ENCODE measurements around the gene LRRIQ3.

LRRIQ3 gene

DNA sequence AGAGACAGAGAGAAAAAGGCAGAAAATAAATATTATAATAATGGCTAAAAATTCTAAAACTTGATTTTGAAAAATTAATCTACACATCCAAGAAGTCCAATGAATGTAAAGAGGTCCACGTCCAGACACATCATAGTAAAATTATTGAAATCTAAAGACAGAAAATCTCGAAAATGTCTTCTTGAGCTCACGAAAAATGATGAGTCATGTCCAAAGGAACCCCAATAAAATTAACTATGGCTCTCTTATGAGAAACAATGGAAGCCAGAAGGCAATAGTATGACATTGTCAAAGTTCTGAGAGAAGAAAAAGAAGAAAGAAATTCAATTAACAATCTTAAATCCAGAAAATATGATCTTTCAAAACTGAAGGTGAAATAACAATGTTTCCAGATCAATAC is 84.6 kb downstream of the LRRIQ3 start:
- no peak overlapping the region for H3K4me3 ChIP-seq (ENCODE audit: low read length)
- no peak for DNase-seq (ENCODE audit: low read depth)
- no peak for TF ChIP-seq CTCF (conservative IDR thresholded peaks at IDR 0.05; ENCODE audit: low read depth, low read length)

- no peak overlapping the region for H3K4me3 ChIP-seq (ENCODE audit: low read length)
- TF ChIP-seq CTCF (conservative IDR thresholded peaks at IDR 0.05; ENCODE audit: low read depth, low read length), result no peak
- DNase-seq (ENCODE audit: low read depth), result no peak
Observed at GRCh38 chr1:74107394-74107793, 90.6 kb downstream of the LRRIQ3 start.

- no peak for TF ChIP-seq CTCF (conservative IDR thresholded peaks at IDR 0.05; ENCODE audit: low read depth, low read length)
- H3K4me3 ChIP-seq (ENCODE audit: low read length), result no peak overlapping the region
- DNase-seq (ENCODE audit: low read depth), result no peak
Observed at GRCh38 chr1:74091371-74091770, 106.6 kb downstream of the LRRIQ3 start.

GRCh38 chr1:74083128-74083527 is 114.8 kb downstream of the LRRIQ3 start:
- DNase-seq (ENCODE audit: low read depth), result no peak
- no peak overlapping the region for H3K4me3 ChIP-seq (ENCODE audit: low read length)
- TF ChIP-seq CTCF (conservative IDR thresholded peaks at IDR 0.05; ENCODE audit: low read depth, low read length), result no peak

DNA sequence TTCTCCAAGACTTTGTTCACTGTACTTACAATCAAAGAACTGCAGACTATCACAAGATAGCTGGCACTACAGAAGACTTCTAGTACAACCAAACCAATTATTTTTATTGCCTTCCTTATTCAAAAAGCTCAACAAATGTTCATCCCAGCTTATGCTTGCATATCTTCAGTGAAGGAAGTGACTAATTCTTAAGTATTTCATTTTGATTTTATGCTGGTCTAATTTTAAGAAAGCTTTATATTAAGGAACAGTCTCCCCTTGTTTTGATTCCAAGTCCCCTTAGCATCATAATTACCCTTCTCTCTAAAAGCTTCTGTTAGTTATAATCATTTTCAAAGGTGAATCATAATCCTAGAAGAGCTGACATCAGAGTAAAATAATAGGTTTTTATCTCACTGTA is 132.9 kb downstream of the LRRIQ3 start:
- peak; percentile 2 for DNase-seq (ENCODE audit: low read depth)
- TF ChIP-seq CTCF (conservative IDR thresholded peaks at IDR 0.05; ENCODE audit: low read depth, low read length), result no peak

GRCh38 chr1:74057719-74058118 is 140.3 kb downstream of the LRRIQ3 start:
- no peak for DNase-seq (ENCODE audit: low read depth)
- no peak for TF ChIP-seq CTCF (conservative IDR thresholded peaks at IDR 0.05; ENCODE audit: low read depth, low read length)
- H3K4me3 ChIP-seq (ENCODE audit: low read length), result no peak overlapping the region

More for the DNA sequence above, 132.9 kb downstream of the LRRIQ3 start:
- H3K4me3 ChIP-seq (ENCODE audit: low read length), result no peak overlapping the region

DNA sequence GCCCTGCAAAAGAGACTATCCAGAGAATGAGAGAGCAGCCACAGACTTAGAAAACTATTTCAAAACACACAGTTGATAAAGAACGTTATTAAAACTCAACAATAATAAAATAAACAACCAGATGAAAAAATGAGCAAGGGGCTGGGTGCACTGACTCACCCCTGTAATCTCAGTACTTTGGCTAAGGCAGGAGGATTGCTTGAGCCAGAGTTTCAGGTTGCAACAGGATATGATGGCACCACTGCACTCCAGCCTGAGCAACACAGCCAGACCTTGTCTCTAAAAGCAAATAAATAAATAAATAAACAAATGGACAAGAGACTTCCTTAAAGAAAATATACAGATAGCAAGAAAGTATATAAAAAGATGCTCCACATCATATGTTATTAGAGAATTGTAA is 144.6 kb downstream of the LRRIQ3 start:
- no peak for DNase-seq (ENCODE audit: low read depth)
- H3K4me3 ChIP-seq (ENCODE audit: low read length), result no peak overlapping the region
- no peak for TF ChIP-seq CTCF (conservative IDR thresholded peaks at IDR 0.05; ENCODE audit: low read depth, low read length)
